H9 (cell line): ENCODE measurements around the gene KBTBD6. TPM values are rescaled to one million over a fixed set of nuclear protein-coding genes. Genes with fewer than 3 reads are reported as not detected.

Experiments used
- DNase-seq: peaks from one replicate; pipeline ENCODE4 v3.0.0-alpha.2; 2017
- H2AFZ ChIP-seq: one replicate; pipeline ENCODE4 v1.6.1; 2013; ENCODE audit warnings: mild to moderate bottlenecking, low read length, control low read depth, moderate library complexity
- H2AK5ac ChIP-seq: 2 replicates; pipeline ENCODE4 v1.6.1; 2013; ENCODE audit warnings: low read length, control low read depth, mixed read lengths; ENCODE audit not compliant: insufficient read length
- H2BK120ac ChIP-seq: one replicate; pipeline ENCODE4 v1.6.1; 2013; ENCODE audit warnings: low read depth, mild to moderate bottlenecking, low read length, control low read depth, inconsistent platforms; ENCODE audit not compliant: poor library complexity, severe bottlenecking
- H2BK12ac ChIP-seq: 2 replicates; pipeline ENCODE4 v1.6.1; 2013; ENCODE audit warnings: low read length, control low read depth, mixed read lengths, low read depth; ENCODE audit not compliant: insufficient read length
- H2BK15ac ChIP-seq: 2 replicates; pipeline ENCODE4 v1.6.1; 2013; ENCODE audit warnings: low read depth, low read length, control low read depth
- H2BK20ac ChIP-seq: one replicate; pipeline ENCODE4 v1.6.1; 2013; ENCODE audit warnings: low read depth, mild to moderate bottlenecking, low read length, control low read depth, inconsistent platforms; ENCODE audit not compliant: poor library complexity, severe bottlenecking
- H2BK5ac ChIP-seq: 2 replicates; pipeline ENCODE4 v1.6.1; 2013; ENCODE audit warnings: low read length, control low read depth, mixed read lengths; ENCODE audit not compliant: insufficient read length
- H3K14ac ChIP-seq: 2 replicates; pipeline ENCODE4 v1.6.1; 2013; ENCODE audit warnings: low read length, control low read depth; ENCODE audit not compliant: insufficient read depth
- H3K18ac ChIP-seq: 2 replicates; pipeline ENCODE4 v1.6.1; 2013; ENCODE audit warnings: low read depth, mild to moderate bottlenecking, mixed read lengths, low read length, control low read depth; ENCODE audit not compliant: insufficient read length
- H3K23ac ChIP-seq: 2 replicates; pipeline ENCODE4 v1.6.1; 2013; ENCODE audit warnings: low read length, control low read depth, mixed read lengths, low read depth; ENCODE audit not compliant: insufficient read length
- H3K23me2 ChIP-seq: 2 replicates; pipeline ENCODE4 v1.6.1; 2013; ENCODE audit warnings: low read depth, mild to moderate bottlenecking, mixed read lengths, low read length, control low read depth; ENCODE audit not compliant: insufficient read length, poor library complexity, severe bottlenecking
- H3K27ac ChIP-seq: 2 replicates; pipeline ENCODE4 v1.5.1; 2013; ENCODE audit warnings: low read length, control low read depth, mixed read lengths, low read depth; ENCODE audit not compliant: insufficient read length
- H3K27me3 ChIP-seq: 2 replicates; pipeline ENCODE4 v1.6.1; 2013; ENCODE audit warnings: low read length, control low read depth, inconsistent platforms; ENCODE audit not compliant: insufficient read depth
- H3K4ac ChIP-seq: 2 replicates; pipeline ENCODE4 v1.6.1; 2013; ENCODE audit warnings: low read depth, mild to moderate bottlenecking, control low read depth, inconsistent platforms, low read length, moderate library complexity
- H3K4me1 ChIP-seq: 2 replicates; pipeline ENCODE4 v1.6.1; 2013; ENCODE audit warnings: low read length, control low read depth, inconsistent platforms; ENCODE audit not compliant: insufficient read depth
- H3K4me2 ChIP-seq: 2 replicates; pipeline ENCODE4 v1.6.1; 2013; ENCODE audit warnings: low read length, control low read depth, mixed read lengths; ENCODE audit not compliant: insufficient read length, insufficient read depth
- H3K56ac ChIP-seq: 2 replicates; pipeline ENCODE4 v1.6.1; 2013; ENCODE audit warnings: low read depth, mild to moderate bottlenecking, mixed read lengths, low read length, control low read depth; ENCODE audit not compliant: insufficient read length
- H3K79me1 ChIP-seq: 2 replicates; pipeline ENCODE4 v1.6.1; 2013; ENCODE audit warnings: low read depth, mild to moderate bottlenecking, moderate library complexity, low read length, control low read depth, inconsistent platforms; ENCODE audit not compliant: insufficient read depth, poor library complexity, severe bottlenecking
- H3K79me2 ChIP-seq: 2 replicates; pipeline ENCODE4 v1.6.1; 2013; ENCODE audit warnings: low read length, control low read depth, inconsistent platforms; ENCODE audit not compliant: insufficient read depth
- H3K9ac ChIP-seq: 2 replicates; pipeline ENCODE4 v1.6.1; 2013; ENCODE audit warnings: low read length, control low read depth, mixed read lengths; ENCODE audit not compliant: insufficient read length; ENCODE audit errors: extremely low read depth
- H3K9me3 ChIP-seq: one replicate; pipeline ENCODE4 v1.6.1; 2013; ENCODE audit warnings: low read depth, low read length, inconsistent platforms; ENCODE audit not compliant: control insufficient read depth
- H3T11ph ChIP-seq: one replicate; pipeline ENCODE4 v1.6.1; 2013; ENCODE audit warnings: mild to moderate bottlenecking, low read length, control low read depth, inconsistent platforms
- H4K20me1 ChIP-seq: one replicate; pipeline ENCODE4 v1.6.1; 2013; ENCODE audit not compliant: control insufficient read depth, insufficient read length, insufficient read depth
- H4K5ac ChIP-seq: 2 replicates; pipeline ENCODE4 v1.6.1; 2013; ENCODE audit warnings: low read depth, mild to moderate bottlenecking, mixed read lengths, low read length, control low read depth; ENCODE audit not compliant: insufficient read length
- H4K8ac ChIP-seq: replicated peaks from 2 replicates; pipeline ENCODE4 v1.6.1; 2013; ENCODE audit warnings: low read length, control low read depth, mixed read lengths, low read depth; ENCODE audit not compliant: insufficient read length
- H4K91ac ChIP-seq: 2 replicates; pipeline ENCODE4 v1.6.1; 2013; ENCODE audit warnings: low read depth, mild to moderate bottlenecking, moderate library complexity, mixed read lengths, low read length, control low read depth; ENCODE audit not compliant: insufficient read length
- H3K27ac Mint-ChIP-seq, 3 experiments: 2 replicates in 2 of 3; 3 replicates in 1 of 3; pipeline ENCODE4 v1.8.0; 2020 to 2021; ENCODE audit warnings: mixed read lengths in 3 of 3, mild to moderate bottlenecking in 1 of 3, moderate library complexity in 1 of 3
- H3K27me3 Mint-ChIP-seq: 2 replicates; pipeline ENCODE4 v1.8.0; 2021; ENCODE audit warnings: low read depth, mild to moderate bottlenecking, moderate library complexity, mixed read lengths
- H3K36me3 Mint-ChIP-seq, 3 experiments: 2 replicates in 2 of 3; 3 replicates in 1 of 3; pipeline ENCODE4 v1.8.0; 2020 to 2021; ENCODE audit warnings: low read depth in 3 of 3, mixed read lengths in 3 of 3; ENCODE audit not compliant: insufficient read depth in 1 of 3
- H3K4me1 Mint-ChIP-seq, 2 experiments: 2 replicates each; pipeline ENCODE4 v1.8.0; 2020; ENCODE audit warnings: mixed read lengths in 2 of 2
- H3K4me3 Mint-ChIP-seq, 2 experiments: 2 replicates in 1 of 2; 3 replicates in 1 of 2; pipeline ENCODE4 v1.8.0; 2020 to 2021; ENCODE audit warnings: mild to moderate bottlenecking in 2 of 2, mixed read lengths in 2 of 2, moderate library complexity in 1 of 2
- H3K9me3 Mint-ChIP-seq, 2 experiments: 2 replicates in 1 of 2; 3 replicates in 1 of 2; pipeline ENCODE4 v1.8.0; 2020; ENCODE audit warnings: mild to moderate bottlenecking in 2 of 2, mixed read lengths in 2 of 2, moderate library complexity in 1 of 2
- CTCF ChIP-seq: fragments of 200-600 bp; sonication (generic); conservative IDR thresholded peaks from 3 replicates; pipeline ENCODE4 v1.8.0; 2021; ENCODE audit warnings: antibody characterized with exemption, mild to moderate bottlenecking
- WGBS: extraction: QIAGEN DNeasy Blood & Tissue Kit; methylation state at CpG from one replicate; pipeline ENCODE4 v1.1.7; 2013; ENCODE audit warnings: missing lambda C conversion rate, low lambda C conversion rate, mixed read lengths; ENCODE audit not compliant: insufficient read length; ENCODE audit errors: extremely low coverage; 5-methylcytosine and 5-hydroxymethylcytosine counted together
- long read RNA-seq: library from polyadenylated mRNA; unstranded; transcript quantifications from one replicate; pipeline ENCODE4 v2.0.0, GENCODE V29; 2020
- total RNA-seq: library from RNA; stranded (reverse); gene quantifications from 2 replicates; pipeline ENCODE4 v1.2.1, GENCODE V29; 2021

KBTBD6 gene
- 11.4 and 11.5 TPM in 2 replicates for total RNA-seq
- long read RNA-seq, full-length matches to known transcripts, result 98 of 98 reads
- long read RNA-seq, partial matches to known transcripts, result 0 of 98 reads
- long read RNA-seq, other reads (novel, unspliced or antisense), result 0 of 98 reads

GRCh38 chr13:41132512-41133152 lies at the start of gene KBTBD6:
Gene KBTBD6, minus strand, starts transcription at chr13:41132802. Its CDS starts 291 bp downstream, at chr13:41132511.
- no peak within 1 kb of the TSS for H2BK12ac ChIP-seq

More at GRCh38 chr13:41132512-41133152, at the start of gene KBTBD6:
- Histone ChIP-seq H3K27ac (no peak within 1 kb of the TSS), H3K18ac (peak within 1 kb of the TSS; percentile 37), H4K8ac (no peak within 1 kb of the TSS), H2AK5ac (no peak within 1 kb of the TSS), H3K14ac (peak within 1 kb of the TSS; percentile 89), H3K9ac (peak within 1 kb of the TSS; percentile 69), H4K91ac (no peak within 1 kb of the TSS), H2BK5ac (no peak within 1 kb of the TSS), H4K20me1 (no peaks in the 10 kb centered on the region), H3K4ac (no peak within 1 kb of the TSS), H2BK20ac (no peak within 1 kb of the TSS), H3K23me2 (no peaks in the 10 kb centered on the region), H4K5ac (no peak within 1 kb of the TSS), H3K79me2 (peaks cover 4% of the 10 kb centered on the region; the same call in 1 of the 2 replicates), H3K27me3 (no peaks in the 10 kb centered on the region), H2BK15ac (no peak within 1 kb of the TSS), H2AFZ (no peak within 1 kb of the TSS), H3K56ac (no peak within 1 kb of the TSS), H3K4me1 (peaks cover 5% of the 10 kb centered on the region; the same call in 1 of the 2 replicates), H3K23ac (no peak within 1 kb of the TSS), H2BK120ac (no peak within 1 kb of the TSS), H3K9me3 (no peaks in the 10 kb centered on the region), H3T11ph (no peak within 1 kb of the TSS), H3K79me1 (no peaks in the 10 kb centered on the region), H3K4me2 (peak within 1 kb of the TSS; percentile 72)
- H3K27ac Mint-ChIP-seq, result peak within 1 kb of the TSS; percentile 77 to 99 (median 93)
- H3K36me3 Mint-ChIP-seq, result peaks cover 10 to 21% (median 17%) of the 10 kb centered on the region in 3 experiments
- peak within 1 kb of the TSS; percentile 95 for H3K4me3 Mint-ChIP-seq
- no CpG with 5 or more reads among the region's 45 CpGs for WGBS
- H3K9me3 Mint-ChIP-seq, result no peaks in the 10 kb centered on the region
- TF ChIP-seq CTCF, result no peak
- peaks cover 24 to 35% of the 10 kb centered on the region in 2 experiments for H3K4me1 Mint-ChIP-seq
- peak; percentile 98 for DNase-seq
- no peaks in the 10 kb centered on the region for H3K27me3 Mint-ChIP-seq
